IMR-90 (cell line): ENCODE data around the gene TENM4. TPM values are rescaled to one million over a fixed set of nuclear protein-coding genes. Genes with fewer than 3 reads are reported as not detected.
A peak's percentile ranks its signal among the peaks of the same experiment; 100 is the strongest.

Experiments
- ATAC-seq: fragments of 200-7000 bp; cut with Tn5 transposase; 2 replicates; pipeline ENCODE4 v1.9.1; 2020; ENCODE audit warnings: low read depth, mild to moderate bottlenecking, moderate library complexity
- BruUV-seq: library from RNA; stranded (reverse); fragments of 400-500 nt; replicated peaks from 2 replicates; lab custom pipeline; 2021; lab: Mats Ljungman, UMichigan
- CTCF ChIA-PET: fragments of 300-600 bp; formaldehyde crosslinking; extraction: SDS; loops from one replicate; lab custom pipeline; 2021; ENCODE audit warnings: antibody characterized with exemption; lab: Yijun Ruan, JAX
- POLR2A ChIA-PET: fragments of 300-600 bp; sonication (Branson Sonifier 250); formaldehyde crosslinking; loops from one replicate; lab custom pipeline; 2022; ENCODE audit warnings: antibody characterized with exemption; ENCODE audit not compliant: unreplicated experiment; lab: Charles Lee
- DNase-seq: peaks from one replicate; pipeline ENCODE4 v3.0.0; 2013
- H2AFZ ChIP-seq: replicated peaks from 2 replicates; pipeline ENCODE3; 2013; ENCODE audit warnings: low read length, mild to moderate bottlenecking; ENCODE audit not compliant: poor library complexity
- H2AK5ac ChIP-seq: 2 replicates; pipeline ENCODE4 v1.6.1; 2013; ENCODE audit warnings: low read depth, low read length, inconsistent platforms
- H2AK9ac ChIP-seq: replicated peaks from 2 replicates; pipeline ENCODE3; 2013; ENCODE audit warnings: mild to moderate bottlenecking, low read depth, low read length, moderate library complexity; ENCODE audit not compliant: poor library complexity
- H2BK120ac ChIP-seq: 2 replicates; pipeline ENCODE4 v1.6.1; 2013; ENCODE audit warnings: low read depth, low read length, inconsistent platforms
- H2BK15ac ChIP-seq: 3 replicates; pipeline ENCODE4 v1.6.1; 2013; ENCODE audit warnings: low read depth, low read length, inconsistent platforms
- H2BK20ac ChIP-seq: 2 replicates; pipeline ENCODE4 v1.6.1; 2013; ENCODE audit warnings: low read depth, mild to moderate bottlenecking, inconsistent platforms, low read length, moderate library complexity
- H2BK5ac ChIP-seq: 2 replicates; pipeline ENCODE4 v1.6.1; 2013; ENCODE audit warnings: mild to moderate bottlenecking, low read depth, low read length, inconsistent platforms; ENCODE audit not compliant: poor library complexity, severe bottlenecking
- H3K14ac ChIP-seq: replicated peaks from 2 replicates; pipeline ENCODE4 v1.6.1; 2013; ENCODE audit warnings: low read depth, low read length, inconsistent platforms
- H3K18ac ChIP-seq: 2 replicates; pipeline ENCODE4 v1.6.1; 2013; ENCODE audit warnings: low read depth, low read length, control low read depth
- H3K23ac ChIP-seq: 2 replicates; pipeline ENCODE4 v1.6.1; 2013; ENCODE audit warnings: low read depth, low read length, inconsistent platforms
- H3K27ac ChIP-seq: 2 replicates; pipeline ENCODE4 v1.5.1; 2013; ENCODE audit warnings: mild to moderate bottlenecking, control low read depth, low read length; ENCODE audit not compliant: insufficient read depth
- H3K27me3 ChIP-seq: 2 replicates; pipeline ENCODE4 v1.6.1; 2013; ENCODE audit warnings: low read length; ENCODE audit not compliant: control insufficient read depth, insufficient read depth
- H3K36me3 ChIP-seq: 2 replicates; pipeline ENCODE4 v1.6.1; 2013; ENCODE audit warnings: low read length, mixed read lengths; ENCODE audit not compliant: control insufficient read depth, insufficient read depth
- H3K4ac ChIP-seq: 2 replicates; pipeline ENCODE4 v1.6.1; 2013; ENCODE audit warnings: low read depth, low read length, inconsistent platforms
- H3K4me1 ChIP-seq: 2 replicates; pipeline ENCODE4 v1.6.1; 2013; ENCODE audit warnings: low read length, mixed read lengths; ENCODE audit not compliant: control insufficient read depth, insufficient read depth
- H3K4me2 ChIP-seq: 2 replicates; pipeline ENCODE4 v1.6.1; 2013; ENCODE audit warnings: low read depth, mild to moderate bottlenecking, control low read depth, low read length, moderate library complexity
- H3K4me3 ChIP-seq: 2 replicates; pipeline ENCODE4 v1.5.1; 2013; ENCODE audit warnings: low read depth, mild to moderate bottlenecking, control low read depth, low read length, moderate library complexity; ENCODE audit not compliant: insufficient read depth
- H3K56ac ChIP-seq: 2 replicates; pipeline ENCODE4 v1.6.1; 2013; ENCODE audit warnings: low read length, inconsistent platforms; ENCODE audit not compliant: insufficient read depth; ENCODE audit errors: extremely low read depth
- H3K79me1 ChIP-seq, 2 experiments: 2 replicates each; pipeline ENCODE4 v1.6.1; 2013; ENCODE audit warnings: low read length in 2 of 2, inconsistent platforms in 1 of 2, low read depth in 1 of 2
- H3K9ac ChIP-seq: 2 replicates; pipeline ENCODE4 v1.6.1; 2013; ENCODE audit warnings: low read depth, low read length, control low read depth
- H3K9me1 ChIP-seq: 2 replicates; pipeline ENCODE4 v1.6.1; 2013; ENCODE audit warnings: low read length, inconsistent platforms; ENCODE audit not compliant: insufficient read depth
- H3K9me3 ChIP-seq: 2 replicates; pipeline ENCODE4 v1.6.1; 2013; ENCODE audit warnings: low read length; ENCODE audit not compliant: control insufficient read depth, insufficient read depth
- H4K20me1 ChIP-seq: 2 replicates; pipeline ENCODE4 v1.6.1; 2013; ENCODE audit warnings: low read length, inconsistent platforms; ENCODE audit not compliant: insufficient read depth
- H4K5ac ChIP-seq: 2 replicates; pipeline ENCODE4 v1.6.1; 2013; ENCODE audit warnings: mild to moderate bottlenecking, low read depth, low read length, control low read depth
- H4K8ac ChIP-seq, 2 experiments: 2 replicates each; pipeline ENCODE4 v1.6.1; 2013; ENCODE audit warnings: low read depth in 2 of 2, low read length in 2 of 2, control low read depth in 1 of 2, inconsistent platforms in 1 of 2
- H4K91ac ChIP-seq: 2 replicates; pipeline ENCODE4 v1.6.1; 2013; ENCODE audit warnings: low read depth, low read length, inconsistent platforms; ENCODE audit not compliant: insufficient read depth
- CEBPB ChIP-seq: IDR thresholded peaks from 2 replicates; pipeline ENCODE4 v1.6.1; 2012; ENCODE audit warnings: low read depth, low read length, improper control_type of control experiment
- WGBS, 2 experiments: methylation state at CpG; one replicate each; pipeline versions ENCODE4 v1.1.5 to v1.1.7; 2013; ENCODE audit warnings: missing lambda C conversion rate in 2 of 2; ENCODE audit not compliant: insufficient read length in 1 of 2; ENCODE audit errors: extremely low coverage in 2 of 2; 5-methylcytosine and 5-hydroxymethylcytosine counted together
- dilution Hi-C: fragments of 300-500 bp; cut with HindIII; formaldehyde crosslinking; loops from one replicate; pipeline ENCODE4 v1.14.3; 2018; ENCODE audit warnings: low sequenced_read_pairs; ENCODE audit not compliant: unreplicated experiment
- in situ Hi-C: fragments of 300-500 bp; cut with MboI; formaldehyde crosslinking; loops from 3 replicates; pipeline ENCODE4 v1.14.3; 2019; ENCODE audit warnings: low sequenced_read_pairs, inconsistent platforms, mixed read lengths
- intact Hi-C: fragments of 100-400 bp; cut with micrococcal nuclease; formaldehyde crosslinking; loops from 2 replicates; pipeline ENCODE4 v1.10.0; 2022
- polyA plus RNA-seq, 3 experiments: library from polyadenylated mRNA; depleted of rRNA; stranded (reverse); fragments of >200 nt; gene quantifications; 2 replicates each; pipeline ENCODE4 v1.2.3, GENCODE V29; 2012; ENCODE audit warnings: low replicate concordance in 1 of 3
- total RNA-seq: library from RNA; depleted of rRNA; stranded (reverse); fragments of >200 nt; gene quantifications from 2 replicates; pipeline ENCODE4 v1.2.3, GENCODE V29; 2012
- TF ChIP-seq, protein P1 (sequence below): fragments of 150-350 bp; IDR thresholded peaks from 2 replicates; pipeline ENCODE4 v1.6.1; 2017; ENCODE audit warnings: mild to moderate bottlenecking, antibody characterized with exemption, low read length, low read depth

Gene TENM4
- total and polyA plus RNA-seq, 2 of the 4 experiments (the other 2 are of a cell fraction) = 7.4 to 9.0 TPM

DNA sequence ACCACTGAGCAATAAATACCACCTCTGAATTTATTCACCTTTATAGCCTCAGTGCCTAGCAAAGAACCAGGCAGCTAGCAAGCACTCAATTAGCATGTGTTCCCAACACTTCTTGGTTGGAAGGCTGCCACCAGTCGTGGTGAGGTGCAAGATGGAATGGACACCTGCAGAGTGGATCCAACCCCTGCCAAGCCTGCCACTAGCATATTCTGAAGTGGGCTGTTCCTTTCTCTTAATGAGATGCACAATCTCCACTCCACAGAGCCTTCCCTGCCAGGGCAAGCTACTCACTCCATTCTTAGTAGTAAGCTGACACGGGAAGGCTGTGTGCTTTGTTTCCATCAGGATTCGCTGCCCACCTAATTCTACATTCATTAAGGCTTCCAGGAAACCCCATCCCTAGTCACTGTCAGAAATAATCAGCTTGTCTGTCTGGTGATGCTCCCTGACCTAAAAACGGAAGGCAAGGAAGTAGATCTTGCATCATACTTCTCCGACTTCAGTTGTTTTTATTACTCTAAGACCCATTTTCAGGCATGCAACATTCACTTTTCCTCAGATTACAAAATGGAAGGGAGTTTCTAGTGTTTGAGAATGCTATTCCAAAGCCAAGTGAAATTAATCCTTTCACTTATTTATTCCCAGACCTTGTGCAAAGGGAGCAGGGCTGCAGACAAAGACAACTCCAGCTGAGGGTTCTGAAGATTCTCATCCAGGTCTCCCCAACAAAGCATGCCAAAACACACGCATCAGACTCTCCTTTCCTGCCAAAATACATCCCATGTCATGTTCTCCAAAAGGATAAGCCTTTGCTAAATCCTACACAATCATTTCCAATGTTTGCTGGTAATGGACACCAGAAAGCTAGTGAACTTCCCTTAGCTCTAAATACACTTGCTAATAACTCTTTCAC lies 128.0 kb downstream of the TENM4 start:
- H4K8ac ChIP-seq = no peak overlapping the region
- H2BK120ac ChIP-seq = no peak overlapping the region
- peak; percentile 38 for DNase-seq
- no TSS peak for BruUV-seq
- H2AK9ac ChIP-seq = no peak overlapping the region
- dilution Hi-C loops = no loop called here
- TF ChIP-seq, protein P1, sequence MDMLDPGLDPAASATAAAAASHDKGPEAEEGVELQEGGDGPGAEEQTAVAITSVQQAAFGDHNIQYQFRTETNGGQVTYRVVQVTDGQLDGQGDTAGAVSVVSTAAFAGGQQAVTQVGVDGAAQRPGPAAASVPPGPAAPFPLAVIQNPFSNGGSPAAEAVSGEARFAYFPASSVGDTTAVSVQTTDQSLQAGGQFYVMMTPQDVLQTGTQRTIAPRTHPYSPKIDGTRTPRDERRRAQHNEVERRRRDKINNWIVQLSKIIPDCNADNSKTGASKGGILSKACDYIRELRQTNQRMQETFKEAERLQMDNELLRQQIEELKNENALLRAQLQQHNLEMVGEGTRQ = no peak
- TF ChIP-seq CEBPB = peak; percentile 58
- H3K9me3 ChIP-seq = no peaks in the 10 kb centered on the region
- H3K27ac ChIP-seq = no peak overlapping the region; the same call in 1 of the 2 replicates
- no peaks in the 10 kb centered on the region; a peak in 1 of 4 replicates for H3K79me1 ChIP-seq
- H3K4me1 ChIP-seq = peaks cover 3% of the 10 kb centered on the region; the same call in 1 of the 2 replicates
- H3K4me3 ChIP-seq = no peak overlapping the region
- H2AK5ac ChIP-seq = no peak overlapping the region
- H3K56ac ChIP-seq = no peak overlapping the region
- no peak overlapping the region for H3K9ac ChIP-seq
- CTCF ChIA-PET = no interaction called here
- H2AFZ ChIP-seq = no peak overlapping the region
- peak; percentile 40; the same call in 1 of the 2 replicates for ATAC-seq
- no peak overlapping the region for H3K23ac ChIP-seq
- in situ Hi-C loops = no loop called here
- no peak overlapping the region for H2BK5ac ChIP-seq
- H4K91ac ChIP-seq = no peak overlapping the region
- intact Hi-C loops = no loop called here
- peaks cover 4% of the 10 kb centered on the region; the same call in 1 of the 2 replicates for H4K20me1 ChIP-seq
- H3K36me3 ChIP-seq = no peaks in the 10 kb centered on the region
- H2BK15ac ChIP-seq = no peak overlapping the region
- no peak overlapping the region for H4K5ac ChIP-seq
- WGBS, 2 experiments = 88% methylated on average over 1 of the region's 6 CpGs; no CpG with 5 or more reads in 1 of the 2 experiments
- POLR2A ChIA-PET = no interaction called here
- H3K9me1 ChIP-seq = peaks cover 8% of the 10 kb centered on the region; the same call in 1 of the 2 replicates
- H2BK20ac ChIP-seq = no peak overlapping the region
- H3K4ac ChIP-seq = no peak overlapping the region
- H3K4me2 ChIP-seq = no peak overlapping the region; the same call in 1 of the 2 replicates
- no peaks in the 10 kb centered on the region for H3K27me3 ChIP-seq
- H3K18ac ChIP-seq = no peak overlapping the region
- no peak overlapping the region for H3K14ac ChIP-seq
